HG02763 (cell line): ENCODE data around the gene PTPRE.

Source experiments
- ATAC-seq: cut with Tn5 transposase; IDR thresholded peaks from one replicate; pipeline ENCODE4 v1.9.1; 2021; ENCODE audit warnings: mild to moderate bottlenecking, moderate library complexity; ENCODE audit not compliant: unreplicated experiment

PTPRE gene

GRCh38 chr10:127949831-127950230, 42.9 kb downstream of the PTPRE start:
- no peak for ATAC-seq

GRCh38 chr10:127951861-127952574, 45.1 kb downstream of the PTPRE start:
- ATAC-seq, result no peak

- ATAC-seq, result no peak
Measured at GRCh38 chr10:127952575-127952869, 45.6 kb downstream of the PTPRE start.

- no peak for ATAC-seq
Measured at GRCh38 chr10:127952918-127953317, 46.0 kb downstream of the PTPRE start.

GRCh38 chr10:127953876-127954275, 47.0 kb downstream of the PTPRE start:
- no peak for ATAC-seq

GRCh38 chr10:127959428-127959827, 52.5 kb downstream of the PTPRE start:
- no peak for ATAC-seq

- ATAC-seq, result no peak
Measured at GRCh38 chr10:127961071-127961470, 54.2 kb downstream of the PTPRE start.

- no peak for ATAC-seq
Measured at GRCh38 chr10:127962205-127962604, 55.3 kb downstream of the PTPRE start.

- ATAC-seq, result no peak
Measured at GRCh38 chr10:127963136-127963535, 56.2 kb downstream of the PTPRE start.

GRCh38 chr10:127964621-127965020, 57.7 kb downstream of the PTPRE start:
- no peak for ATAC-seq

- no peak for ATAC-seq
Measured at GRCh38 chr10:127966875-127967274, 60.0 kb downstream of the PTPRE start.

GRCh38 chr10:127968027-127968441, 61.1 kb downstream of the PTPRE start:
- ATAC-seq, result no peak

GRCh38 chr10:127968659-127969058, 61.8 kb downstream of the PTPRE start:
- no peak for ATAC-seq

- no peak for ATAC-seq
Measured at GRCh38 chr10:127971101-127971946, 64.4 kb downstream of the PTPRE start.

GRCh38 chr10:127971963-127972615, 65.2 kb downstream of the PTPRE start:
- ATAC-seq, result no peak

- ATAC-seq, result no peak
Measured at GRCh38 chr10:127972751-127973357, 66.0 kb downstream of the PTPRE start.

GRCh38 chr10:127973791-127974311, 66.9 kb downstream of the PTPRE start:
- ATAC-seq, result no peak

- ATAC-seq, result no peak
Measured at GRCh38 chr10:127974911-127975310, 68.0 kb downstream of the PTPRE start.

GRCh38 chr10:127976286-127976685, 69.4 kb downstream of the PTPRE start:
- no peak for ATAC-seq

GRCh38 chr10:127976701-127977356, 69.9 kb downstream of the PTPRE start:
- no peak for ATAC-seq
